CD4-positive, alpha-beta T cell treated with Interleukin-17A for 4 hours (primary cell): ENCODE measurements around the gene OTUB2.

Experiments used
- DNase-seq: peaks from one replicate; pipeline ENCODE4 v3.0.0-alpha.2; 2020; ENCODE audit warnings: mixed read lengths

OTUB2 gene

DNA sequence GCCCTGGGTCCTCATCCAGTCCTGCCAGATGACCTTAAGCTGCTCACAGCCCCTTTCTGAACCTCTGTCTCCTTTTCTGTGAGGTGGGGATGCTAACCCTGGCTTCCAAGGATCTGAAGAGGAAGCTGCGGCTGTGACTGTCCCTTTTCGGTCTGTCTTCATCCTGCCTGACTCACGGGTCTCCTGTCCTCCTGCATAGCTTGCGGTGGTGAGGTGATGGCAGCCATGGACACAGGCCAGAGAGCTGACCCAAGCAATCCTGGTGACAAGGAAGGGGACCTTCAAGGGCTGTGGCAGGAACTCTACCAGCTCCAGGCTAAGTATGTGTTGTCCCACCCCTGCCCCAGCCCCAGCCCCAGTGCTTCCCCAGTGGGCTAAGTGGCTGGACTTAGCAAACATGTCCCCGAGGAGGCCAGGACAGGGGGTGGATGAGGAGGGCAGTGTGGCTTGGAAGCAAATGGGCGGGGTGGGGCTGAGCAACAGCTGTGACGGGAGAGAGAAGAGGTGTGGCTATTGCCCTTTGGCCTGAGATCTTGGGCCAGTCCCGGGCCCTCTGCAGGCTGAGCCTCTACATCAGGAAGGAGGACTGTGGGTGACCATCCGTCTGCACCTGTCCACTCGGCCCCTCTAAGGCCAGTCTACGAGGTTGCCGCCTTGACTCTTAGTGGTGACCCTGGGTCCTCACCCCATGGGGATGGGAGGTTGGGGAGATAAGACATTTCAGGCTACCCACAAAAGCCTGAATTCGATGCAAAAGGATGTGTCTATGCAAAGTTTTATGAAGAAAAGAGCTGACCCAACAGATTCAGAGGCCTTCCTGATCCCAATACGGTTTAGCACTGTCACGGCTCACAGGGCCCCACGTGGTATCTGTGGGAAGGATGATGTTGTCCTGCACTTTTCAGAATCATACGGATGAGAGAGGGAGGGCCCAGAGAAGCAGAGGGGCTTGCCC lies 27.9 kb upstream of the OTUB2 start:
- no peak for DNase-seq

DNA sequence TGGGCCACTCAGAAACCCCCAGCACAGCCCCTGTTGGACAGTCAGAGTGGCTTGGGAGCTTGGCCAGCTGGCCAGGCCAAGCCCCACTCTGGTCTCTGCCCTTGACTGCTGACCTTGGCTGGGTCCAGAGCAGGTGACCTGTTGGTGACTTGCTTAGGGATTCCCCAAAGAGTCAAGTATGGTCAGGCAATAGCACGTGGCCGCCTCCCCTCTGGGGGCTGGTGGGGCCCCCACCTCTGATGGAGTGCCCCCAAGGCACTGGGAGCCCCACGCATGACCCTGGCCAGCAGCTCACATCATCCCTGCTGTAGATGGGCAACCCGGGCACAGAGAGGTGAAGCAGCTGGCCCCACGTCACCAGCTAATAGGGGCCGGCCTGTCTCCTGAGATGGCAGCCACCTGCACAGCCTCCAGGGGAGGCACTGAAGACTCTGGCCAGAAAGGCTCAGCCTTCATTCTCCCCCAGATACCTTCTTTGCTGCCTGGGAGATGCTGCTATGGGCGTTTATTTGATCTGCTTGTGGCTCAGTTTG lies 27.2 kb upstream of the OTUB2 start:
- DNase-seq: no peak

DNA sequence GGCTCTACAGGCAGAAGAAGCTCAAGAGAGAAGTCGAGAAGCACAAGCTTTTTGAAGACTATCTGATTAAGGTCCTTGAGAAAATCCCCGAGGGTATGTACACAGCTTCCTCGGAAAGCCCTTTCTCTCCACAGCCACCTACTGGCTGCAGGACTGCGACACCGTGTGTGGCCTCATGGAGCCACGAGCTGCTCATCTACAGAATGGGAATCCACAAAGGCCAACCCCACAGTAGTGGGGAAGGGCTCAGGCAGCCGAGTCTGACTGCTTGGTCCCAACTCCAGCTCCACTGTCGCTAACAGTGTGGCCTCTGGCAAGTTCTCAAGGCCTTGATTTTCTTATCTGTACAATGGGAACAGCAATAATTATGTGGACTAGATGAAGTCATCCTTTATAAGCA lies 26.6 kb upstream of the OTUB2 start:
- no peak for DNase-seq

DNA sequence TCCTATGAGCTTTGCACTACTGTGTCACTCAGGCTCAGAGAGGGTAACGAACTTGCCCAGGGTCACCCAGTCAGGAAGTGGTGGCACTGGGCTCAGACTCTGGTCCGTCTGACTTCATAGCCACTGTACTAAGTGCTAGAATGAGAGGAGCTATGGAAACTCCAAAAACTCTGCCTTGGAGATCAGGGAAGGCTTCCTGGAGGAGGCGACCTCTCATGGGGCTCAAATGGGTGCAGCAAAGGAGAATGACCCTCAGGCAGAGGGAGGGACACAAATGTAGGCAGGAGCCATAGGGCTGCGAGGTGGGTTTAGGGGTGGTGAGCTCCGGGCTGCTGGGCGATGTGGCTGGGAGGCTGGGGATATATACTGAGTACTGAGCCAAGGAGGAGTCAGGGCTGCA lies 25.9 kb upstream of the OTUB2 start:
- DNase-seq: no peak

DNA sequence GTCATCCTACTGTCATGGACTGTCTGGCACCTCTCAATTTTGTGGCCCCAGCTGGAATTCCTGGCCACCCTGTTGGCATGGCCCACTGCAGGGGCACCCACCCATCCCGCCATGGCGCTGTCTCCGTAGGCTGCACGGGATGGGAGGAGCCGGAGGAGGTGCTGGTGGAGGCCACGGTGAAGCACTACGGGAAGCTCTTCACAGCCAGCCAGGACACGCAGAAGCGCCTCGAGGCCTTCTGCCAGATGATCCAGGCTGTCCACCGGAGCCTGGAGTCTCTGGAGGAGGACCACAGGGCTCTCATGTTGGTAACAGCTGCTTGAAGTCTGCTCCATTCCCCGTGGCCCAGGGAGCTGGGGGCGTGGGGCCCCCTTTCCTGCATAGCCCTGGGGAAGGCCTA lies 25.1 kb upstream of the OTUB2 start:
- DNase-seq: no peak

DNA sequence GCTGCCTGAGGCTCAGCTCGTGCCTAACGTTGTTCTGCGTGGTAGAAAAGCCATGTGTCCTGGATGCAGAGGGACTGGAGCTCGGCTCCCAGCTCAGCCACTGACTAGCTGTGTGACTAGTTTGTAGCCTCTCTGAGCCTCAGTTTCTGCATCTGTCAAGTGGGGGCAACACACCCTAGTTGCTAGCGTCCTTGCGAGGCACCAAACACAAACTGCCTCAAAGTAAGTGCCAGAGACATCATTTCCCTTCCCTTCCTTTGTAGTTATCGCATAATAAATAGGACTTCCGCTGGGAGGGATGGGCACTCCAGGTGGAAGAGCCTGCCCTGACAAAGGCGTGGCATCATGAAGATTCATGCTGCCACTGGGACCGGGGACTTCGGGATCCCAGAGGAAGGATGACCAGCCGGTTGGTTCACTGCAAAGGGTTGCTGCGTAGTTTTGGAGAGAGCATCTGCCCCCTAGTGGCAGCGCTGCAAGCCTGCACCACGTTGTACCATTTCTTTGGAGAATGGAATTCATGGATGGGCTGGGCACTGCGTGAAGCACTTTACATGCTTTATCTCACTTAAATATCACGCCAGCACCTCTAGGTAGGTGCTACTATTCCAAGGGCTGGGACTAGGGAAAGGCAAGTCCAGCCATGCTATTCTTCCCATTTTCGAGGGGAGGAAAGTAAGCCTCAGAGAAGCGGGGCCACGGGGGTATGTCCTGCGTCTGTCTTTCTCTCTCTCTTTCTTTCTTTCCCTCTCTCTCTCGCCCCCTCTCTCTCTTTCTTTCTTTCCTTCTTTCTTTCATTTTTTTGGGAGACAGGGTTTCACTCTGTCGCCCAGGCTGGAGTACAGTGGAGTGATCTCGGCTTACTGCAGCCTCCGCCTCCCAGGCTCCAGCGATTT lies 24.4 kb upstream of the OTUB2 start:
- peak; percentile 72 for DNase-seq

DNA sequence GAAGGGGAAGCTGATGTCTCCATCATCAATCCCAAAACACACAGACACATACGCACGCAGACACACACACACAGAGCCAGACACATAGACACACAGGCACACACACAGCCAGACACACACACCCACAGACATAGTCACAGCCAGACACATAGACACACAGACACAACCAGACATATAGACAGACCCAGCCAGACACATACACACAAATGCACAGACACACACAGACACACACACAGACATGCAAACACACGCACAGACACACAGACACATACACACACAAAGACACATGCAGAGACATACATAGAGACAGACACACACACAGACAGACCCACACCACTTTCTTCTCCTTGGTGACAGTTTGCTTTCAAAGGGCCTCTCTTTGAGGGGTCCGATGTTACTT lies 22.7 kb upstream of the OTUB2 start:
- DNase-seq: no peak

DNA sequence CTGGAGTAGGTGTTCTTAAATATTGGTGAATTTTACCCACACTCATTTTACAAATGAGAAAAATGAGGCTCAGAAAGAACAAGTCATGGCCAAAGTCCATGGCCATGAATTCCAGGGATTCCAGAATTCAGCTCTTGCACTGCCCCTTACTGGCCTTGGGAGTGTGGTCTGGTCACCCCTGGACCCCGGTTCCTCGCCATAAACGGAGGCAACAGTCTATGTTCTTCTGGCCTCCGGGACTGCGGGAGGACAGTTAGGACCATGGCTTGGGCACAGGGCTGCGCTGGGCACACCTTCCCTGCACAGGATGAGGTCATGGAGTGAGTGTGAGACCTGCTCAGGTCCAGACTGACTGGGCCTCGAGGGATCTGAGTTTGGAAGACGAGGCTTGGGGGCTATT lies 22.1 kb upstream of the OTUB2 start:
- DNase-seq: no peak

DNA sequence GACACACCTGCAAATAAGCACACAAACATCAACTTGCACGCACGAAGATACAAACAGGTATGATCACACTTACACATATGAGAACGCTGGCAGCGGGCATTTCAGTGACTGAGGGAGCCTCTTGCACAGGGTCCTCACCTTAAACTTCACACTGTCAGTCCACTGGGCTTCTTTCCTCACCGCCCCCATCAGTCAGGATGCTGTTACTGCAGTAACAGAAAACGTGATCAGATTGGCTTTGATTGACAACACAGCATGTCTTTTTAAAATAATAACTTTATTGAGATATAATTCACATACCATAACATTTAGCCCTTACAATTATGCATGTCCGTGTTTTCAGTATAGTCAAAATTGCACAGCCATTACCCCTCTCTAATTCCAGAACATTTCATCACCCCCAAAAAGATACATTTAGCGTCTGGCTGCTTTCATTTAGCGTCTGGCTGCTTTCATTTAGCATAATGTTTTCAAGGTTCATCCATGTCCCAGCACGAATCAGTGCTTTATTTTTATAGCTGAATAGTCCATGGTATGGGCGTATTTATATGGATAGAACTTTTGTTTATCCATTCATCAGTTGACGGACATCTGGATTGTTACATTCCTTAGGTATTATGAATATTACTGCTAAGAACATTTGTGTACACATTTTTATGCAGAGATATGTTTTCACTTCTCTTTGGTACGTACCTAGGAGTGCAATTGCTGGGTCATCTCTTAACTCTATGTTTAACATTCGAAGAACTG lies 20.6 kb upstream of the OTUB2 start:
- peak; percentile 30 for DNase-seq

DNA sequence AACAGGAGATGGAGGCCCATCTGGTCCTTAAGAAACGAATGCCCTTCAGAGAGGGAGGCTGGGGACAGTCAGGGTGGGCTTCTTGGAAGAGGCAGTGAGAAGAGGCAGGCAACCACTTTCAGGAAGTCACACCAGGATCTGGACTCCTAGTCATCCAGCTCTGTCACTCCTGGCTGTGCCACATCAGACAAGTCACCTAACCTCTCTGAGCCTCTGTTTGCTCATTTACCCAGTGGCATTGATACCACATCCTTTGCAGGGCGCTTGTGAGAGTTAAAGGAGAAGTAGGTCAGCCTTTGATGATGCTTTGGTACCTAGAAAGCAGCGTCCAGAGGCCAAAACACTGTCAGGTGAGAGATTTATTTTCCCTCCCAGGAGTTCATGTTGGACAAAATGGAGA lies 17.9 kb upstream of the OTUB2 start:
- no peak for DNase-seq

DNA sequence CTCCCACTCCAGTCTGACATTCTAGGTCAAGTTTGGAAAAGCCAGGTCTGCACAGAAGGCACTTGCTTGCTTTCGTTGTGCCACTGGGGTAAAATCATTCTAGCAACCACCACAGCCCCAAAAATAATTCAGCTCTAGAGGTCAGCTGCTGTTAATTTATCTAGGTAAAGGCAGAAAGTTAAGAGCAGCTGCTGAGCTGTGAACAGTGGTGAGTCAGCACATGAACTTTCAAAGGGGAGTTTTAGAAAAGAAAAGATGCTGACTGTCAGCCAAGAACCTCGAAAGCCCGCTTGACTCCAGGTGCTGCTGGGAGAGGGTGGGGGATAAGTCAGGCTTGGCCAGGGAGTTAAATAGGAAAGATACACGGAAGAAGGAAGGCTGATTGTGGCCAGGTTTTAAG lies 16.4 kb upstream of the OTUB2 start:
- no peak for DNase-seq

DNA sequence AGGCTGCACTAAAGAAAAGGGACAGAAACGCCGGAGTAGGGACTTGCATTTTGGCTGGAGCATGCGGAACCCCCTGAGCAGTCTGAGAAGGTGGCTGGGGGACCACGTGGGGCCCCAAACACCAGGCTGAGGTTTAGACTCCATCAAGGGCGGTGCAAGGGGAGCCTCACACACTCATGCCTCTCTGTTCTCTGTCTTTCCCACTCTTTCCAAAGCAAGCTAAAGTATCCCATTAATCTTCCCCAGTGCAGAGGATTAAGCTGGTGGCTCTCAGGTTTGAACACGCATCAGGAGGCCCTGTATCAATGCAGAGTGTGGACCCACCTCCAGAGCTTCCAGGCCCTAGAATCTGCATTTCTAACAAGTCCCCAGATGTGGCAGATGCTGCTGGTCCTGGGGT lies 15.5 kb upstream of the OTUB2 start:
- DNase-seq: no peak

DNA sequence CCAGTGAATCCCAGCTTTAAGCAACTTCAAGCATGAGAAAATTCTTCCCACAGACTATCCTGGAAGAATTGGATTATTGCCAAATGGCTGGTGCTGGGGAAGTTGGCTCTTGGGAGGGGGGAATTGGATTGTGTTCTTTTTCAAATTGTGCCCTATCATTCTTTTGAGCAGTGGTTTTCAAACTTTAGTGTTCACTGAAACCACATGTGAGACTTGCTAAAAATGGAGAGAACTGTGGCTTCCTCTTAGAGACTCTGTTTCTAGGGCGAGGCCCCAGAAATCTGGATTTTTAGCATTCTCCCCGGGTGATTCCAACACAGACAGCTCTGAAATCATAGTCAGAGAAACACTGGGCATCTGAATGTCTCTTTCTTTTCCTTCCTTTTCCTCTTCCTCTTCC lies 14.3 kb upstream of the OTUB2 start:
- DNase-seq: no peak

DNA sequence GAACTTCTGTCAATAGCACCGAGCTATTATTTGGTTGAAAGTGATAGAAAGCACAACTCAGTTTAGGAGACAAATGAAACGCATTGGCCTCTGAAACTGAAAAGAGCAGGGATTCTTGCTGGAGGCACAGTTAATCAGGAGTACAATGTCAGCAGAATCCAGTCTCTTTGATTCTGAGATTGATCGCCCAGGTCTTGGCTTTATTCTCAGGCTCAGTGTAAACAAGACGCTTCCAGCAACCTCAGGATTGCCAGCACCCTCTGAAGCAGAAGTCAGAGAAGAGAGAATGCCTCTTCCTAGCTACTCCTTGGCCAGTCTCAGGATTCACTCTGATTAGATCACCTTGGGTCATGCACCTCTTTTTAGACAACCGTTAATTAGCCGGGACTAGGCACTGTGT lies 11.8 kb upstream of the OTUB2 start:
- DNase-seq: no peak

DNA sequence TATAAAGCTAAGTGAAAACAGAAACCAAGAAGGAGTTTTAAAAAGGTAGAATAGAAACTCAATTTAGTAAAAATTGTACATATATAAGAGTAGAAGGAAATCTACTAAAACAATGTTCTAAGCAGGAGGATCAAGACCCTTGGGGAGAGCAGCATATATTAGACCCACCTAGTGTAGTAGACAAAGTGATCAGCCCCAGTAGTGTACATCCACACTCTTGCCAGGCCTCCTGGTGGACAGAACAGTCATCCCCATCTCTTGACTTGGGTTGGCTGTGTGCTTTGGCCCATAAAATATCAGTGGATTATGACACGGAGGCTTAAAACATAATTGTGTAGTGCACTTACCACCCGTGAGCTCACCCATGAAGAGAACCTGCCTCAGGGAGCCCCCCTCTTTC lies 10.9 kb upstream of the OTUB2 start:
- no peak for DNase-seq

DNA sequence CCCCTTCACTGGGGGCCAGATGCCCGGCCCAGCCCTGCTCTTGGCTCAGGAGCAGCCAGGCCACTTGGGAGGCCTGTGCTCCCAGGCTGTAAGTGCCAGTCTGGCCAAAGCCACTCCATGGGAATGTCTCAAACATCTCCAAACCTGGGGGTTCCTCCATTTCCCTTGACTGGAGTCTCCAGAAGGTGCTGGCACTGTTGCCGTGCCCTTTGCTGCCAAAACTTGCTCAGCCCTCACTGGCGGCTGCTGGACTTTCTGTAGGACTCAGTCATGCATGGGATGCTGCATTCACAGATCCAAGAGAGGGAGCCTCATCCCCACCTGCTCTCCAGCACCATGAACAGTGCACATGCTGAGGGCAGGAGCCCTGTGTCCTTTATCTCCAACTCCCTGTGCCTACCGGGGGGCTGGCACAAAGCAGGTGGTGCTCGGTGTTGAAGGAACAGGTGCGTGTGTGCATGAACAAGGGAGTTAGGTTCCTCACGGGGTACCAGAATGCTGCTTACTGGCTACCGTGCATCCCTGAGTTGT lies 9.6 kb upstream of the OTUB2 start:
- DNase-seq: no peak

DNA sequence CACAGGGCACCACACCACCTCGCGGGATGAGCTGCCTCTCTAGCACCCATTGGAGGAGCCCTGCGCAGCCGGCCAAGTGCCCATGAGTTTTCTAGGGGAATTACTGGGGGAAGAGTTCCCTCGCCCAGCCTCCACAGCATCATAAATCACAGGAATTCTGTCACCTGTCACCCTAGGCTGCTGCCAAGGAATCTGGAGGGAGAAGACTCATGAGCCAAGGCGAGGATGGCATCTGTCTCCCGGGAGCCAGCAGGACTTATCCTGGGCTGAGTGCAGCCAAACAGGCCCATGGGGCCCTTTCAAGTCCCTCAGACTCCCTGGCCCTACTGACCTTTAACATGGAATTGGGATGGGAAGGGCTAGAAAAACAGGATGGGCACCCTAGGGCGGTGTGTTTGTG lies 7.8 kb upstream of the OTUB2 start:
- no peak for DNase-seq

DNA sequence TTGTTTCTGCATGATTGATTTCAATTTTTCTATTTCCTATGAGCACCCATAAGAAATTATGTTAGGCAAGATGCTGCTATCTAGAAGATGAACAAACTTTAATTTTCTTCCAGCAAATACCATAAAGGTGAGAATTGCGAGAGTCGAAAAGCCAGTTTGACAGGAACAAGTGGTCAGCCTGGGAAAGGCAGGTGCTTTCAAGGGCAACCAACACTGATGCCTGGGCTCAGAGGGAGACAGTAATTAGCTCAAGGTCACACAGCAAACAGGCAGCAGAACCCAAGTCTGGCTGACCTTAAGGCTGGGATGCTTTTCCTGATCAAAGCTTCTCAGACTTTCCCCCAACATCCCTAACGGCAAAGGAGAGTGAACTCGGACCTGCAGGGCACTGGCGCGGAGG lies 6.8 kb upstream of the OTUB2 start:
- DNase-seq: no peak

DNA sequence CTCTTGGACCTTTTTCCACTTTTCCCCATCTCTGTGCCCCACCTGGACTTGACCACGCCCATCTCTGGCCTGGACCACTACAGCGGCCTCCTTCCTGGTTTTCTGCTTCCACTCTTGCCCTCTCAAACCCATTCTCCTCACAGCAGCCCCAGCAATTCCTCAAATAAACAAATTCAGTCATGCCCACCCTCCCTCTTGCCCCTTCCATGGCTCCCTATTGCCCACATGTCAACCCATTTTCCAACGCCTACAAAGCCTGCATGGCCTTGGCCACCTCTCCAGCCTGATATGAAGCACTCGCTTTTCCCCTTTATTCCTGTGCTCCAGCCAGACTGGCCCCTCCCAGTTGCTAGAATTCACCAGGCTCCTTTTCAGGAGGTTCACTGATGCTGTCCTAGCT lies 5.9 kb upstream of the OTUB2 start:
- no peak for DNase-seq

DNA sequence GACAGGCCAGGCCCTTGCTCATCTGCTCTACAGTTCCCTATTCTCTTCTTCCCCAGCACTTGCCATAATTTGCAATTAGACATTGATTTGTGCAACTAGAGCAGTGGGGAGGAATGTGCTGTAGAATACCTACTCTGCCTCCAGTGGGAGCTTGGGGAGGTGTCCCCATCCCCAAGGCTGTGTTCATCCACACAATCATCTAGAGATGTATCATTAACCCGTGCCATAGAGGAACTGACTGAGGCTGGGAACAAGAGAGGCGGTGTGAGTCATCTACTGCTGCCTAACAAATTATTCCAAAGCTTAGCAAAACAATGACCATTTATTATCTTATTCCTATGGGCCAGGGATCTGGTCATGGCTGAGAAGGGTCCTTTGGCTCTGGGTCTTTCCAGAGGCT lies 5.1 kb upstream of the OTUB2 start:
- no peak for DNase-seq

DNA sequence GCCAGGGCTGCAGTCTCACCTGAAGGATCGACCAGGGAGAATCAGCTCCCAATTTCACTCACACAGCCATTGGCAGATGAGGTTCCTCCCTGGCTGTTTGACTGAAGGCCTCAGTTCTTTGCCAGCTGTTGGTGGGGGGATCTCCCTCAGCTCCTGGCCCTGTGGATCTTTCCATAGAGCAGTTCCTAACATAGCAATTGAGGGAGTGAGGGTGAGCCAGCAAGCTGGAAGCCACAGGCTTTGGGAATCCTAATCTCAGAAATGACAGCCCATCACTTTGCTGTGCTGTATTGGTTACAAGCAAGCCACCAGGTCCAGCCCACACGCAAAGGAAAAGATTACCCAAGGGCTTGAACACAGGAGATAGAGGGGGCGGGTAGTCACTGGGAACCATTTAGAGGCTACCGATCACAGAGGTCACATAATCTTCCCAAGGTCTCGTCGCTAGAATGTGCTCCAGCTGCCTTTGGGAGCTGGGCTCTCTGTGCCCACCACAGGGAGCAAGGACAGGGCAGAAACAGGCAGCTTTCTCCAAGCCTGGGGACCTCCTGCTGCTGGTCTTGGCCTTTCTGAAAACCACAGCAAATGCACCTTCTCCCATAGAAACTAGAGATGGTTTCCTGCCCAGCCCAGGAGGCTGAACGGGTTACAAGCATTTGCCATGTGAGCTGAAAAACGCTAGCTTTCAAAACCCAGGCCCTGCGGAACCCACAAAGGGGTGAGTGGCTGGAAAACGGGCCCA lies 4.6 kb upstream of the OTUB2 start:
- DNase-seq: no peak
